ENCODE data around the gene MEIOSIN. TPM values are rescaled to one million over a fixed set of nuclear protein-coding genes. Genes with fewer than 3 reads are reported as not detected.

Gene MEIOSIN
- total and polyA plus RNA-seq, 9 of the 15 experiments (the other 6 are each of a cell fraction or from before 2014, with no cell fraction given) = 0.06 to 2.0 (median 0.76) TPM

- TF ChIP-seq TBL1XR1 (IDR thresholded peaks at IDR 0.05; ENCODE audit: low read length in 2 of 2) = peak in 1 of 2 experiments; percentile 86; a peak in 2 of 4 replicates
- no peak for TF ChIP-seq NR1H2 (CRISPR knock-in tag; IDR thresholded peaks at IDR 0.05)
- no peak for TF ChIP-seq ZNF449 (CRISPR knock-in tag; IDR thresholded peaks at IDR 0.05)
- TF ChIP-seq MLLT1 (IDR thresholded peaks at IDR 0.05) = no peak
- peak; percentile 63; the same call in 1 of the 2 replicates for TF ChIP-seq ZBTB33 (CRISPR knock-in tag; IDR thresholded peaks at IDR 0.05)
- TF ChIP-seq HMGN3 (IDR thresholded peaks at IDR 0.05; ENCODE audit: borderline replicate concordance, extremely low read depth, insufficient read length, low read depth, low read length) = peak; percentile 97
- 0 out of 2 replicates have a peak, but pooled peaks have one; percentile 12 for TF ChIP-seq ZBTB17 (CRISPR knock-in tag; IDR thresholded peaks at IDR 0.05)
- peak; percentile 73 for TF ChIP-seq NCOR1 (IDR thresholded peaks at IDR 0.05)
- no peak for TF ChIP-seq SIX5 (IDR thresholded peaks at IDR 0.05; ENCODE audit: borderline replicate concordance in 1 of 2, insufficient read depth in 1 of 2, low read depth in 1 of 2, low read length in 2 of 2)
- TF ChIP-seq BDP1 (IDR thresholded peaks at IDR 0.05; ENCODE audit: insufficient read depth, insufficient read length) = no peak
- TF ChIP-seq ZNF280B (CRISPR knock-in tag; IDR thresholded peaks at IDR 0.05) = no peak
- TF ChIP-seq ZFP1 (CRISPR knock-in tag; IDR thresholded peaks at IDR 0.05) = no peak
- no peak for TF ChIP-seq PTTG1 (tag; IDR thresholded peaks at IDR 0.05; ENCODE audit: low read depth)
- no peak; the same call in 1 of the 2 replicates for TF ChIP-seq ZNF143 (CRISPR knock-in tag; IDR thresholded peaks at IDR 0.05)
- no peak for TF ChIP-seq ETS2 (tag; IDR thresholded peaks at IDR 0.05; ENCODE audit: borderline replicate concordance, poor library complexity, severe bottlenecking)
- peak; percentile 96 for TF ChIP-seq ZNF395 (CRISPR knock-in tag; IDR thresholded peaks at IDR 0.05)
- TF ChIP-seq CEBPG (CRISPR knock-in tag; IDR thresholded peaks at IDR 0.05) = no peak
- TF ChIP-seq CEBPG (tag; conservative IDR thresholded peaks at IDR 0.05 in 1 of 2, IDR thresholded peaks at IDR 0.05 in 1 of 2) = 0 out of 4 replicates have a peak, but pooled peaks of 1 of the 2 experiments have one; percentile 10
Measured at GRCh38 chr19:45717131-45717982, 15.9 kb upstream of the MEIOSIN start (continued).
